GM21367 (cell line): ENCODE results near the gene MED14.

ENCODE experiments used
- ATAC-seq: cut with Tn5 transposase; IDR thresholded peaks from one replicate; pipeline ENCODE4 v1.9.1; 2021; ENCODE audit not compliant: unreplicated experiment

Gene MED14

DNA sequence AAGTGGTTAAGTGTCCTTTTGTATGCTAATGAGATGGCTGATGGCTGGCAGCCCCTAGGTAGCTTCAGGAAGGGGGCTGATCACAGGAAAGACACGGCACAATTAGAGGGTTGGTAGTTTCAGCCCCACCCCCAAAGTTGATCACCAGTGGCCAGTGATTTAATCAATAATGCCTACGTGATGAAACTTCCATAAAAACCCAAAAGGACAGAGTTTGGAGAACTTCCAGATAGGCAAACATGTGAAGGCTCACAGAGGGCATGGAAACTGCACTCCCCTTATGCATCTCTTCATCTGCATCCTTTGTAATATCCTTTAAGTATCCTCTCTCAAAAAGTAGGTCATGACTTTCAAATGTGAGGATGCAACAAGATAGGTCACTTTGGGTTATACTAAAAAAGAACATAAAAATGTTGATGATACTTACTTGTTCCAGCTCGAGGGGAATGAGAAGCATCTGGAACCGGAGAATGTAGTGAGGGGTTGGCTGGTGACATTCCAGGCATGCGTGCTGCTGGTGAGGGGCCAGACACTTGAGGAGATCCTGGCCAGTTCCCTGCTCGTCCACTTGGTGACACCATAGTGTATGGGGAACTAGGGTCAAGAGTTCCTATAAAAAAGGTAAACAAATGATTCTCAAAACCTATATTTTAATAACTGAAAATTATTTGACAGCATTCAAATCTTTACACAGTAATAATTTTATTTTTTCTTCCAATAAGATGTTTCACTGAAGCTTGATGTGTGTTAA lies 71.3 kb downstream of the MED14 start:
- ATAC-seq = no peak

DNA sequence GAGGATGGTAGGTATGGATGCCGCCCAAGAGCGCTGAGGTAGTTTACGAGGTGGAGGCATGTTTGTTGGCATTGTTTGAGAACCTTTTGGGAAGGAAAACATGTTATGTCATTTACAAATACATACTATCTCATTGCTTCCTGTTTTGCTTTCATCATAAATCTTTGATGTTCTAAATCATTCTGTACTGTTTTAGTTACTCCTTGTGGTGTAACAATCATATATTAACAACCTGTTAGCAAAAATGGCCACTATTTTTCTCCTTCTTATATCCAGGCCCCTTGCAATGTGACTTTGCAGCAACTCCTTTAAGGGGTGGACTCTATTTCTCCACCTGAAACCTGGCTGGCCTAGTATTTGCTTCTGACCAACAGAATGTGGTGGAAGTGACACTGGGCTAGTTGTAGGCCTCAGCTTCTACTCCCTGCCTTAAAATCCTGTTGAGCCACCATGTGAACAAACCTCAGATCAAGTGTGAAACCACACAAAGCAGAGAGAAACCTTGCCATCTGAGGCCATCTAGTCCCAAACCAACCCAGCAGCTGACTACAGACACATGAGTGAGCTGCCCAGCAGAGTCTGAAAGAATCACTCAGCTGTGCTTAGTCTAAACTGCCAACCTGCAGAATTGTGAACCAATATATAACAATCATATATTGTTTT lies 72.1 kb downstream of the MED14 start:
- no peak for ATAC-seq

DNA sequence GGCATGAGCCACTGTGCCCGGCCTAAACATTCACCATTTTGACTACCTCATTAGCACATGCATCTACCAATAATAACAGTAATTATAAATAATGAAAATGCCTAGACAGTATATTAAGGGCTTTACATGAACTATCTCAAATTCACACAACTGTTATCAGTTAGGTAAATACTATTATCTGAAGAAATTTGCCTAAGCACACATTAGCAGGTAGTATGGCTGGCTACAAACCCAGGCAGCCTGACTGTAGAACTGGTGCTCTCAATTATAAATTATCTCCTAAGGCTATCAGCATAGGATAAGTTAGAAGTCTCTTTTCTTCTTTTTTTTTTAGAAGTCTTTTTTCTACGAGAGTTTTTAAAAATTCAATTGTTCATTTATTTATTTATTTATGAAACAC lies 73.9 kb downstream of the MED14 start:
- ATAC-seq = no peak

DNA sequence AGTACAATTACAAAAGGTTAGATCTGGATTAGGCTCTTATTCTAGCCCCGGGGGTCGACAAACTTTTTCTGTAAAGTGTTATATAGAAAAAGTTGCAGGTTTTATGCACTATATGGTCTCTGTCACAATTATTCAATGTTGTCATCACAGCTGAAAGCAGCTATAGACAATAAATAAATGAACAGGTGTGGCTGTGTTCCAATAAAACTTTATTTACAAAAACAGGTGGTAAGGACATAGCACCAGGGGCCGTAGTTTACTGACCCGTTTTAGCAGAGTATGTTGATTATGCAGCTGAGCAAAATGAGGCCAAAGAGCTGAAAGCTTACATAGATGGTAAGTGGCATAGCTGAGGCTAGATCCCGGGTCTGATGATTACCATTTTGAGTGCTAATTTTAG lies 75.0 kb downstream of the MED14 start:
- no peak for ATAC-seq

DNA sequence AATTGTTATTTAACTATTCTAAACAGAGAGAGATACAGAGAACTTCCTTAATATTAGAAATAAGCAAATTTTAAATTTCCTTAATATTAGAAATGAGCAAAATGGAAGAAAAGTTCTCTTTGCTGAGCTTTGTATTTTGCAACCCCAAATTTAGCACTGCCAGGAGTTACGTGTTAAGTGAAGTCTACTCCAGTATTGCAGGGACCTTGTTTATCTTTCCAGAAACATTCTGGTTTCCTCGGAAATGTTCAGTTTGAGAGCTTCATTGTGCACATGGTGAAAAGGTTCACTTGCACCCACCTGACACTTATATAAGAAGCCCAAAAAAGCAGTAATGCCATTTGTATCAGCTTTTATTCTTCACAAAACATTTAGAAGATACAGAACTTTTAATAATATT lies 81.8 kb downstream of the MED14 start:
- no peak for ATAC-seq

DNA sequence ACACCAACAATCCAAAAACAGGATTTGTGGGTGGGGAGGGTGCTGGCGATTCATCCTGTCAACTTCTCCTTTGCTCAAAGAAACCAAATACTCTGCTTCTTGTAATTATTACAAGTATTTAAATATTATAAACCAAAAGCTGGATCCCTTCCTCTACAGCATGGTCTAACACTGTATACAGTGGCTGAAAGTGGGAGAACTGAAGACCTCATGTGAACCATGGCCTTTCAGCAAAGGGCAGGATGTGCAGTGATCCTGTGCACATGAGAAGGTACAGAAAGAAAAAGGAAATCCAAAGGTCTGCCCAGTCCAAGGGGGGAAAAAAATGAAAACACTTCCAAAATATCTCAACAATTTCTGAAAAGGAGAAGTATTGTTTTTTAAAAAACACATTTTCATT lies 82.7 kb downstream of the MED14 start:
- ATAC-seq = no peak

DNA sequence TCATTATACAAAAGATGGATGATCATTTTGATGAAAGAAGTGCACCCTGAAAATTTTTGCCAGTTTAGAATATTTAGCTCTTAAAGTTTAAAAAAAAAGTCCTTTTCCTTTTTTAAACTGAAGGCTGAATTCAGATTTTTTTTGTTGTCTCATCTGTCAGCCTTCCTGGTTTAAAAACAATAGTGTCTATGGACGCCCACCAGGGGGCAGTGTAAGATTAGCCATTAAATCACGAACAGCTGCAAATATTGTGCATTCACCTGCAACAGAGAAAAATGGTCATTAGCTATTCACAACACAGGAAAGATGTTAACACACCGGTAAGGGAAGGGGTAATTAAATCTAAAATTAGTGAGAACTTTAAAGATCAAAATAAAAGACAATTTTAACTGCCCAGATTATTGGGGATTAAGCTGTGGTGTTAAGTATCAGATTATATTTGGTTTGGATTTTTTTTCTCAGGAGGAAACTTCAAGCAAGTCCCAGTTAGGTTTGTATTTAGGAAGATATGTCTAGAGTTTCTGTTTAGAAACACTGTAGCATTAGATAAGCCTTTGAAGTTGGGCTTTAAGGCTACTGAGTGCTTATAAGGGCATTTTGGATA lies 83.6 kb downstream of the MED14 start:
- no peak for ATAC-seq

DNA sequence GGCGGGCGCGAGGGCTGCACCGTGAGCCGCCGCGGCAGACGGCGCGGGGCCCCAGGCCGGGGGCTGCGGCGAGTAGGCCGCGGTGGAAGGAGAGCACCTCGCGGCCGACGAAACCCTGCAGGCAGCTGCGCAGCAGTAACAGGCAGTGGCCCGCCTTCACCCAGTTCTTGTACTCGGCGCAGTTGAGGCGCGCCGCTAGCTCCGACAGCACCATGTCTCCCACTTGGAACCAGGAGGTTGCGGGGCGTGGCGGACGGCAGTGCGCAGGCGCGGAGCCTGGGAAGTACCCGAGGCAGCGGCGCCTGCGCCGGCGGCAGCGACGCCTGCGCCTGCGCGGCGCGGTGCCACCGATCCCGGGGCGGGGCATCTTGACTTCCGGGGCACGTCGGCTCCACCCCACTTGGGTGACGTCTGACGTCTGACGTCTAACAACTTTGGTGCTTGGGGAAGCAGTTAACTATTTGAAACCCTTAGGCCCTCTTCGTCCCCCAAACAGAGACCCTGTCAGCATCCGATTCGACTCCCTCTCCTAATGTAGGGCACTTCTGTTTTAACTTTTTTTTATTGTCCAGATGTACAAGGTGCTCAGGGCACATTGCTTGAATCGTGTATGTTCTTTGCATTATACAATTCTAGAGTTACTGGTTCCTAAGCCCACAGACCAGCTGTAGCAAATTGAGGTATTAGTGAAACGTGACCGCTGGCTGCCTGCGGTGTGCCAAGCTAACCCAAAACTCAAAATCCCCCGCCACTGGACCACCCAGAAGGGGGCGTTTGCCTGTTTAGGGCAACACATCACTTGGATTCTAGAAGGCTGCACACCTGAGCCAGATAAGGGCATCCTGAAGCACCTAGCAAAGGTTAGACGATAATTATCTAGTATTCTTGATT lies 87.8 kb downstream of the MED14 start, which contains the start of gene CXorf38:
CXorf38 (minus strand) TSS at position 255 of the 891 bp plus-strand sequence; CDS start at position 214, 41 bp downstream.
- ATAC-seq = peak; percentile 39

DNA sequence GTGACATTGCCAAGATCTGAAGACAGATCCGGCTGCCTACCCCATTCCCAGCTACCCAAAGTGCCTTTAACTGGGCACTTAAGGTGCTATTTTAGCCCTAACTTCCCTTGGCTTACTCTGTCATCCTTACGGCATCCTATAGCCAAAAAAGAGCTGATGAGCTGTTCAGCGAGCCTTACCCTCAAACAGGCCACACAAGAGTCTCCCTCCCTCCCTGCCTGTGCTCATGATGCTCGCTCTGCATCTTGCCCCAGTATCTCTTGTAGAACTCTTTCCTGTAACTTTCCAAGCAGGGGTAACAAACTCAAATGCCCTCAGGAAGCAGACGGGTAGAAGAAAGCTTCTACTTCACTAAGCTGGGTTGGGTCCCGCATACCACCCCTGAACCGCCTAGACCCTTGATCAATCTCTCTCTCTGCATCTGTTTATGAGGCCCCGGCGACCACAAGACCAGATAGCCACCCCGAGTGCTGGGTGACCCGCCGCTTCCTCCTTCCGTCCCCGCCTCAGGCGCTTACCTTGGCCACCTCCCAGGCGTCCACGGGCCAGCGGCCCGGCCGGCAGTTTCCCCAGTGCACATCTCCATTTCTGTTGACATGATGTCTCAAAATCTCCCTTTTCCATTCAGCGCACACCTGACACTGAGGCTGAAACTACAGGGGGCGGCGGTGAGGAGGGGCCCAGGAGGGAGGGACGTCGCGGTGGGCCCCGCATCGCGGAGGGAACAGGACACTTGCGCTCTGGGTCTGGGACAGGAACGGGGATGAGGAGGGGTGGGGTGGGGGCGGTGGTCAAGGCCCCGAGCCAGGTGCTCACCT lies 88.6 kb downstream of the MED14 start:
- peak; percentile 28 for ATAC-seq

DNA sequence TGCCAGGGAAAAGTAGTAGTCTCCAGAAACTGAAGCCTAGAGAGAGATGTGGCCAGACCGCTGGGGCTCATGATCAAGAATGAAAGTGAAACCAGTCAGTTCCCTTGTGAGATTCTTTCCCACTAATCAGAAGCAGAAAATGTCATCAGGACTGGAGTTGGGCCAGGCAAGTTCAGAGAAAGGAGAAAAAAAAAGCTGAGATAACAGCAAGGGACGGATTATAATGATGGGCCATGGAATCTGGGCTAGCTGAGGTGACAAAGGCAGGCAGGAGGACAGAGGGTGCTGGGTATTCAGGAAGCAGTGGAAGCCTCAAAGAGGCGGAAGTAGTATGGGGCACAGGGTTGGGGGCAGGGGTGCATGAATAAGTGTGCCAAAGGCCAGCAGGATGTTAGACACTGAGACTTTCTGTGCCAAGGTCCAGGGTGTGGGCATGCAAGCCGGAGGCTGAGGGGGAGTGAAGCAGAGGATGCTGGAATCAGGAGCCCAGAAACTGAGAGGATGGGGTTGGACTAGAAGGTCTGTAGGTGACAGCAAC lies 90.5 kb downstream of the MED14 start:
- ATAC-seq = no peak

DNA sequence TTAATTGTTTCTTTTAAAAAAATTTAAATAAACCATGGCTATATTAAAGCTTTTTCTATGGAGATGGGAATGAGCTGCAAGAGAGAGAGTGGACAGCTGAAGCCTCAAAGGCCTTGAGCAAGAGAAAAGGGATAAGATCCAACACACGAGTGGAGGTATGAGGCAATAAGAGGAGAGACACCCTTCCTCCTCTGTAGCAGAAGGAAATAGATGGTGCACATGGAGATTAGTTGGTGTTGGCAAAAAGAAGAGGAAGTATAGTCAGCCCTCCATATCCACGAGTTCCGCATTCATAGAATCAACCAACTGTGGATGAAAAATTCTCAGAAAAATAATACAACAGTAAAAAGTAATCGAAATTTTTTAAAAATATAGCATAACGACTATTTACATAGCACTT lies 91.2 kb downstream of the MED14 start:
- ATAC-seq = no peak

DNA sequence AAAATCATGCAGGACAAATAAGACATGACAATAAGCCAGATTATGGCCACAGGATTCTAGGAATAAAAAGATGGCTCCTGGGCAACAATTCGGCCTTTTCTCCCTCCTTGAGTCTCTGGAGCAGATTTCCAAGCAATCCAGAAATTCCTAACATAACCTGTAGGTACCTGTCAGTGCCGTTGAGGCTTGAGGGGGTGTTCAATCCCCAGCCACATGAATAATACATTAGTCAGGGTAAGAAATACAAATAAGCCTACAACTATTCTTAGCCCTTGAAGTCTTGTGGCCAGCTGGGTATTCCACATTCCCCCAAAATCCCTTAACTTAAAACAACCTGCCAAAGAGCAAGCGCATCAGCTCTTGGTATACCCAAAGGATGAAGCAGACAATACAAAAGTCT lies 97.7 kb downstream of the MED14 start:
- ATAC-seq = no peak

DNA sequence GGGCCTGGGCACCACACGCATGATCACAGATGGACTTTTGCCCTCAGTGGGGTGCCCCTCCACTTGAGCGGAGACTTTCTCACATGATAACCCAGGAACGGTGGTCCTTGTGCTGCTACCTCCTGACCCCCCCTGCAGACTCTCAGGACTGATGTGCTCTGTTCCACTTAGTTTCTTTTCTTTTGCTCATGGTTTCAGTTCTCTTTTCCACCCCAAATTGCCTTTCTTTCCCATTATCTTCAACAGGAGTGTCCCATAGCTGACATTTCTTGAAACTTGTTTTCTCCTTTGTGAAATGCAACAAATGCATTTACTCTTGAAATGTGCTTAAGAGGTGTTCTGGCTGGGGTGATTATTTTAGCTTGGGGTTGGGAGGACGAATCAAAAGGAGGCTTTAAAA lies 103.1 kb downstream of the MED14 start:
- ATAC-seq = no peak

DNA sequence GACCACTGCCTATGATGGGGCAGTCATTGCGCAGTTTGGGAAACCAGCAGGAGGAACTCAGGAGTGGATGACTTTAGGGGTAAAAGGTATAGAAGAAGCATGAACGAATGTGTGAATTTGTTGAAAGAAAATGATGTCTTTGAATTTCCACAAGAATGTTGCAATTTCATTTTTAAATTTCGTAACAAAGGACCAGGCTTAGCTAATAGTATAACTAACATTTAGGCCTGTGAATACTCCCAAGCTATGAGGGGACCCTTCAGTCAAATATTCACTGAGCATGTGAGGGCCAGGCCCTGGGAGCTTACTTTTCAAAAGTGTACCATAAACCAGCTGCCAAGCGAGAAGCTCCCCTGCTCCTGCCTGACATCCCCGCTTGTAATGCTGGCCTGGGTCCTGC lies 106.8 kb downstream of the MED14 start:
- ATAC-seq = no peak

DNA sequence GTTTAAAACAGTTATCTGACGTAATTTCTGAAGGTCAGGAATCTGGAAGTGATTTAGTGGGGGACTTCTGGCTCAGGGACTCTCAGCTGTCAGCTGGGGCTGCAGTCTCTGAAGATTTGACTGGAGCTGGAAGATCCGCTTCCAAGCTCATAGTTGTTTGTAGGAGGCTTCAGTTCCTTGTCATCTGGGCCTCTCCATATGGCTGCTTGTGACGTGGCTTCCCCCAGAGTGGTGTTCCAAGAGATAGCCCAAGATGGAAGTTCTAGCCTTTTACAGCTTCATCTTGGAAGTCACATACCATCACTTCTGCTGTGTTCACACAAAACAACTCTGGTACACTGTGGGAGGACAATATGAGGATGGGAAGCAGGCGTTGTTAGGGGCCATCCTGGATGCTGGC lies 110.0 kb downstream of the MED14 start:
- ATAC-seq = no peak

DNA sequence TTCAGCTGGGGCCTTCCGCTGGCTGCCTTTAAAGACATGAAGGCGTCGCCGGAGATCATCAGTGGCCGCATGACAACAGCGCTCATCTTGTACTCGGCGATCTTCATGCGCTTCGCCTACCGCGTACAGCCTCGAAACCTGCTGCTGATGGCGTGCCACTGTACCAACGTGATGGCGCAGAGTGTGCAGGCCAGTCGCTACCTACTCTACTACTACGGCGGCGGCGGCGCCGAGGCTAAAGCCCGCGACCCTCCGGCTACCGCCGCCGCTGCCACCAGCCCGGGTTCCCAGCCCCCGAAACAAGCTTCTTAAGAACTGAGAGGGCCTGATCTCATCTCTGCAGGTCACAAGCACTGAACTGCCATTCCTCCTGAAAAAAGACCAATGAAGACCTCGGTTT lies 111.7 kb downstream of the MED14 start:
- ATAC-seq = no peak

DNA sequence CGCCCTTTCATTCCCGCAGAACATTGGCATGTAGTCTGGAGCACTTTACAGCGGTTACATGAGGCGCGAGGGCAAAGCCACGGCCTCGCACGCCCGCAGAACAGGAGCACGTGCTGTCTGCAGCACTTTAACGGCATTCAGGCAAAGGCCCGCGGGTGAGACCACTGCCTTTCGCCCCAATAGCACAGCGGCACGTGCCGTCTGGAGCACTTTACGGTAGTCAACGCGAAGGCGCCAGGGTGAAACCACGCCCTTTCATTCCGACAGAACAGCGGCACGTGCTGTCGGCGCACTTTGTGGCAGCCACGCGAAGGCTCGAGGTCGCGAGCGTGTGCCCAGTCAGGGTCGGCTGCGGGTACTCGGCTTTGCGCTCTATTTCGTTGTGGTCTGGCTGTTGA lies 112.2 kb downstream of the MED14 start, which contains the start of gene MPC1L:
MPC1L (plus strand) TSS at position 290 of the 398 bp plus-strand sequence. CDS start 138 bp downstream, outside the sequence.
- no peak for ATAC-seq

DNA sequence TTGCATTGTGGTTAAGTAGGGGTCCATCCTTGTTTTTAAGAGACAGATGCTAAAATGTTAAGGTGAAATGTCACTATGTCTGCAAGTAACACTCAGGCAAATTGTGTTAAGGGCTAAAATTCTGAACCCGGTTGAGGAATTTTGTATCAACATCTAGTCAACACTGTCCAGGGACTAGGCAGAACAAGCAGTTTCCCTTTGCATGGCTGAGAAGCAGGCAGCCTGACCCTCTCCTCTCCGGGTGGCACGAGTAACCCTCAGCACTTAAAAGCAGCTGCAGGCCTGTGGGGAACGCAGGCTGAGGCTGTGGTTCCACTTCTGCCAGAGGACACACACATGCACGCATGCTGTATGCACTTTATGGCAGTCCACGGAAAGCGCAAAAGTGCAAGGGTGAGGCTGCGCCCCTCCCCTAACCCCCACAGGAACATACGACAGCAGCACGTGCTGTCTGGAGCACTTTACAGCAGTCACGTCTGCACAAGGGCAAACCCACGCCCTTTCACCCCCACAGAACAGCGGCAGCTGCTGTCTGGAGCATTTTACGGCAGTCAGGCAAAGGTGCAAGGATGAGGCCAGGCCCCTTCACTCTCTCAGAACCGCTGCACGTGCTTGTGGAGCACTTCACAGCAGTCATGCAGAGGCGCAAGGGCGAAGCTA lies 112.7 kb downstream of the MED14 start:
- no peak for ATAC-seq

DNA sequence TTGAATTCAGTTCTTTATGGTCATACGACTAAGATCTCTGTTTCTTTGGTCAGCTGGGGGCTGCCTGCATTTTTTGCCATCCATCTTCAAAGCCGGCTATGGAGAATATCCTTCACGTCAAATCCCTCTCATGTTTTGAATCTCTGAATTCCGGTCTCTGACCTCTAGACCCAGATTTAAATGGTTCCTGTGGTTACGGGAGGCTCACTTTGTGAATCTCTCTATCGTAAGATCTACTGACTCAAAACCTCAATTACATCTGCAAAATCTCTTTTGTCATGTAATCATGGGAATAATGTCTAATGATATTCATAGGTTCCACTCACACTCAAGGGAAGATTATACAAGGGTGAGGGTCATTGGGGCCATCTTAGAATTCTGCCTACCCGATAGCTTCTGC lies 117.8 kb downstream of the MED14 start:
- ATAC-seq = no peak
